Astrocyte of the cerebellum (primary cell): ENCODE measurements around the gene TRPC6.

ENCODE experiments used
- DNase-seq: peaks from one replicate; pipeline ENCODE4 v3.0.0-alpha.2; 2011; ENCODE audit warnings: low read depth
- H3K4me3 ChIP-seq: 2 replicates; pipeline ENCODE4 v1.5.1; 2011; ENCODE audit warnings: mild to moderate bottlenecking, low read depth, low read length, moderate library complexity
- CTCF ChIP-seq: IDR thresholded peaks from 2 replicates; pipeline ENCODE4 v1.5.1; 2012; ENCODE audit warnings: low read length, low read depth, moderate library complexity, mild to moderate bottlenecking; ENCODE audit errors: missing control alignments
- in situ Hi-C: cut with HindIII; loops from 2 replicates; pipeline ENCODE4 v1.10.0; 2017; ENCODE audit warnings: low sequenced_read_pairs

TRPC6 gene

GRCh38 chr11:101583251-101584128, at the start of gene TRPC6:
TSS of gene TRPC6 (minus strand) at chr11:101584007. CDS start at chr11:101583503, 504 bp downstream.
- in situ Hi-C loops = no loop called here
- no peak for TF ChIP-seq CTCF
- no peak for DNase-seq
- H3K4me3 ChIP-seq = peak within 1 kb of the TSS; percentile 47

- in situ Hi-C loops = no loop called here
- no peak for DNase-seq
- no peak overlapping the region for H3K4me3 ChIP-seq
- TF ChIP-seq CTCF = no peak
Observed at GRCh38 chr11:101620026-101620425, 36.2 kb upstream of the TRPC6 start.

GRCh38 chr11:101618709-101619108, 34.9 kb upstream of the TRPC6 start:
- in situ Hi-C loops = no loop called here
- TF ChIP-seq CTCF = no peak
- H3K4me3 ChIP-seq = no peak overlapping the region
- peak; percentile 41 for DNase-seq

GRCh38 chr11:101617735-101618332, 34.0 kb upstream of the TRPC6 start:
- no peak for TF ChIP-seq CTCF
- H3K4me3 ChIP-seq = no peak overlapping the region
- DNase-seq = no peak
- in situ Hi-C loops = no loop called here

GRCh38 chr11:101612481-101612880, 28.7 kb upstream of the TRPC6 start:
- no peak overlapping the region for H3K4me3 ChIP-seq
- in situ Hi-C loops = no loop called here
- DNase-seq = no peak
- TF ChIP-seq CTCF = no peak

GRCh38 chr11:101600924-101601323, 17.1 kb upstream of the TRPC6 start:
- DNase-seq = no peak
- no peak overlapping the region for H3K4me3 ChIP-seq
- TF ChIP-seq CTCF = no peak
- in situ Hi-C loops = no loop called here
